T-helper 17 cell (primary cell): ENCODE results near the gene APLP1. TPM values are rescaled to one million over a fixed set of nuclear protein-coding genes. Genes with fewer than 3 reads are reported as not detected.
A peak's percentile ranks its signal among the peaks of the same experiment; 100 is the strongest.

Source experiments
- ATAC-seq: fragments of 150-1000 bp; cut with Tn5 transposase; 2 replicates; pipeline ENCODE4 v1.10.0; 2021; ENCODE audit warnings: mild to moderate bottlenecking, moderate library complexity
- DNase-seq, 3 donors: peaks; one replicate each; pipeline versions ENCODE4 v3.0.0 to v3.0.0-alpha.2; 2020 to 2021
- H3K9me3 ChIP-seq: one replicate; pipeline ENCODE4 v1.7.0; 2013; ENCODE audit warnings: low read length, mild to moderate bottlenecking; ENCODE audit not compliant: control insufficient read depth, poor library complexity, severe bottlenecking
- H3K27ac Mint-ChIP-seq: one replicate; pipeline ENCODE4 v1.8.0; 2022; ENCODE audit warnings: mild to moderate bottlenecking, moderate library complexity, mixed read lengths
- H3K27me3 Mint-ChIP-seq: one replicate; pipeline ENCODE4 v1.8.0; 2022; ENCODE audit warnings: mixed read lengths
- H3K36me3 Mint-ChIP-seq: one replicate; pipeline ENCODE4 v1.8.0; 2022; ENCODE audit warnings: low read depth, mixed read lengths
- H3K4me1 Mint-ChIP-seq: one replicate; pipeline ENCODE4 v1.8.0; 2022; ENCODE audit warnings: mild to moderate bottlenecking, mixed read lengths
- H3K4me3 Mint-ChIP-seq: one replicate; pipeline ENCODE4 v1.8.0; 2022; ENCODE audit warnings: mild to moderate bottlenecking, moderate library complexity, mixed read lengths
- total RNA-seq, 4 donors: library from RNA in 2 of 4; stranded (reverse) in 2 of 4; gene quantifications; one replicate each; pipeline ENCODE4 v1.2.3 and lab custom pipeline; 2022 to 2026

APLP1 gene
- total RNA-seq, 2 donors from 2014 or later = not detected

- Mint-ChIP-seq H3K4me1 (peaks cover 16% of the 10 kb centered on the region), H3K27ac (no peak overlapping the region), H3K4me3 (peak overlapping the region; percentile 52), H3K36me3 (peaks cover 5% of the 10 kb centered on the region), H3K27me3 (no peaks in the 10 kb centered on the region)
- no peak for DNase-seq
- ATAC-seq = no peak
- no peaks in the 10 kb centered on the region for H3K9me3 ChIP-seq
These were observed 28.3 kb downstream of the APLP1 start for GRCh38 chr19:35896643-35897040.

GRCh38 chr19:35897706-35898451 lies 29.5 kb downstream of the APLP1 start:
- ATAC-seq (no peak), DNase-seq (no peak)
- Mint-ChIP-seq H3K36me3 (peaks cover 5% of the 10 kb centered on the region), H3K4me3 (peak overlapping the region; percentile 98), H3K27ac (peak overlapping the region; percentile 100), H3K4me1 (peaks cover 28% of the 10 kb centered on the region), H3K27me3 (no peaks in the 10 kb centered on the region)
- no peaks in the 10 kb centered on the region for H3K9me3 ChIP-seq

- H3K9me3 ChIP-seq = no peaks in the 10 kb centered on the region
- ATAC-seq = no peak
- peak overlapping the region; percentile 98 for H3K4me3 Mint-ChIP-seq
- H3K36me3 Mint-ChIP-seq = peaks cover 3% of the 10 kb centered on the region
- no peak for DNase-seq
- peak overlapping the region; percentile 100 for H3K27ac Mint-ChIP-seq
- H3K4me1 Mint-ChIP-seq = peaks cover 34% of the 10 kb centered on the region
- H3K27me3 Mint-ChIP-seq = no peaks in the 10 kb centered on the region
These were observed 30.1 kb downstream of the APLP1 start for GRCh38 chr19:35898499-35898809.

GRCh38 chr19:35899547-35900214 lies 31.3 kb downstream of the APLP1 start:
- no peaks in the 10 kb centered on the region for H3K9me3 ChIP-seq
- peak overlapping the region; percentile 98 for H3K4me3 Mint-ChIP-seq
- H3K27me3 Mint-ChIP-seq = no peaks in the 10 kb centered on the region
- peak overlapping the region; percentile 100 for H3K27ac Mint-ChIP-seq
- H3K36me3 Mint-ChIP-seq = peaks cover 6% of the 10 kb centered on the region
- peaks cover 42% of the 10 kb centered on the region for H3K4me1 Mint-ChIP-seq
- ATAC-seq = peak; percentile 72
- DNase-seq = peak; percentile 77 to 84 (median 81)

GRCh38 chr19:35901055-35901644 lies 32.8 kb downstream of the APLP1 start:
- H3K27me3 Mint-ChIP-seq = no peaks in the 10 kb centered on the region
- ATAC-seq = no peak
- H3K4me3 Mint-ChIP-seq = peak overlapping the region; percentile 98
- H3K27ac Mint-ChIP-seq = peak overlapping the region; percentile 100
- no peak for DNase-seq
- H3K9me3 ChIP-seq = no peaks in the 10 kb centered on the region
- H3K36me3 Mint-ChIP-seq = peaks cover 3% of the 10 kb centered on the region
- H3K4me1 Mint-ChIP-seq = peaks cover 45% of the 10 kb centered on the region

- no peaks in the 10 kb centered on the region for H3K9me3 ChIP-seq
- H3K4me1 Mint-ChIP-seq = peaks cover 45% of the 10 kb centered on the region
- H3K36me3 Mint-ChIP-seq = peaks cover 3% of the 10 kb centered on the region
- DNase-seq (peak in 1 of 3 donors; percentile 46), ATAC-seq (no peak)
- no peaks in the 10 kb centered on the region for H3K27me3 Mint-ChIP-seq
- H3K27ac Mint-ChIP-seq = peak within 1 kb of the TSS; percentile 100
- H3K4me3 Mint-ChIP-seq = peak within 1 kb of the TSS; percentile 98
These were observed 33.7 kb downstream of the APLP1 start, which contains the start of gene HCST for GRCh38 chr19:35901854-35902661. TSS of gene HCST (plus strand) at chr19:35902529. CDS start at chr19:35902594, 65 bp downstream.

- H3K4me1 Mint-ChIP-seq = peaks cover 41% of the 10 kb centered on the region
- DNase-seq (no peak), ATAC-seq (no peak)
- H3K36me3 Mint-ChIP-seq = peaks cover 3% of the 10 kb centered on the region
- H3K9me3 ChIP-seq = no peaks in the 10 kb centered on the region
- peak overlapping the region; percentile 98 for H3K4me3 Mint-ChIP-seq
- H3K27ac Mint-ChIP-seq = peak overlapping the region; percentile 100
- no peaks in the 10 kb centered on the region for H3K27me3 Mint-ChIP-seq
These were observed 34.6 kb downstream of the APLP1 start for GRCh38 chr19:35902870-35903475.

- DNase-seq (peak; percentile 80 to 85 (median 81)), ATAC-seq (peak; percentile 65)
- no peaks in the 10 kb centered on the region for H3K27me3 Mint-ChIP-seq
- peak overlapping the region; percentile 98 for H3K4me3 Mint-ChIP-seq
- H3K27ac Mint-ChIP-seq = peak overlapping the region; percentile 100
- H3K36me3 Mint-ChIP-seq = peaks cover 3% of the 10 kb centered on the region
- no peaks in the 10 kb centered on the region for H3K9me3 ChIP-seq
- H3K4me1 Mint-ChIP-seq = peaks cover 38% of the 10 kb centered on the region
These were observed 35.3 kb downstream of the APLP1 start for GRCh38 chr19:35903550-35904179.

GRCh38 chr19:35904311-35905068 lies 36.1 kb downstream of the APLP1 start:
- peaks cover 42% of the 10 kb centered on the region for H3K4me1 Mint-ChIP-seq
- no peak for DNase-seq
- H3K36me3 Mint-ChIP-seq = peaks cover 3% of the 10 kb centered on the region

GRCh38 chr19:35905178-35905727 lies 36.9 kb downstream of the APLP1 start:
- H3K4me1 Mint-ChIP-seq = peaks cover 40% of the 10 kb centered on the region
- no peak for ATAC-seq
- H3K27me3 Mint-ChIP-seq = no peaks in the 10 kb centered on the region
- peaks cover 3% of the 10 kb centered on the region for H3K36me3 Mint-ChIP-seq
- peak overlapping the region; percentile 100 for H3K27ac Mint-ChIP-seq
- H3K4me3 Mint-ChIP-seq = no peak overlapping the region
- no peak for DNase-seq
- no peaks in the 10 kb centered on the region for H3K9me3 ChIP-seq

More at GRCh38 chr19:35904311-35905068, 36.1 kb downstream of the APLP1 start:
- Mint-ChIP-seq H3K4me3 (peak overlapping the region; percentile 5), H3K27me3 (no peaks in the 10 kb centered on the region), H3K27ac (peak overlapping the region; percentile 100)
- no peak for ATAC-seq
- H3K9me3 ChIP-seq = no peaks in the 10 kb centered on the region

GRCh38 chr19:35907377-35907745 lies 39.0 kb downstream of the APLP1 start:
- no peaks in the 10 kb centered on the region for H3K27me3 Mint-ChIP-seq
- H3K9me3 ChIP-seq = no peaks in the 10 kb centered on the region
- no peak overlapping the region for H3K27ac Mint-ChIP-seq
- H3K4me3 Mint-ChIP-seq = no peak overlapping the region
- peaks cover 28% of the 10 kb centered on the region for H3K4me1 Mint-ChIP-seq
- peaks cover 3% of the 10 kb centered on the region for H3K36me3 Mint-ChIP-seq
- ATAC-seq = no peak
- DNase-seq = no peak
